22Rv1 (cell line): ENCODE results near the gene SLC22A12.
A peak's percentile ranks its signal among the peaks of the same experiment; 100 is the strongest.

Experiments
- ZFX ChIP-seq: fragments of 450-650 bp; IDR thresholded peaks from 2 replicates; pipeline ENCODE4 v1.6.1; 2017; ENCODE audit warnings: antibody characterized with exemption, borderline replicate concordance
- TF ChIP-seq, protein P1 (sequence below): fragments of 450-650 bp; IDR thresholded peaks from 2 replicates; pipeline ENCODE4 v1.5.1; 2017; ENCODE audit warnings: mild to moderate bottlenecking

DNA sequence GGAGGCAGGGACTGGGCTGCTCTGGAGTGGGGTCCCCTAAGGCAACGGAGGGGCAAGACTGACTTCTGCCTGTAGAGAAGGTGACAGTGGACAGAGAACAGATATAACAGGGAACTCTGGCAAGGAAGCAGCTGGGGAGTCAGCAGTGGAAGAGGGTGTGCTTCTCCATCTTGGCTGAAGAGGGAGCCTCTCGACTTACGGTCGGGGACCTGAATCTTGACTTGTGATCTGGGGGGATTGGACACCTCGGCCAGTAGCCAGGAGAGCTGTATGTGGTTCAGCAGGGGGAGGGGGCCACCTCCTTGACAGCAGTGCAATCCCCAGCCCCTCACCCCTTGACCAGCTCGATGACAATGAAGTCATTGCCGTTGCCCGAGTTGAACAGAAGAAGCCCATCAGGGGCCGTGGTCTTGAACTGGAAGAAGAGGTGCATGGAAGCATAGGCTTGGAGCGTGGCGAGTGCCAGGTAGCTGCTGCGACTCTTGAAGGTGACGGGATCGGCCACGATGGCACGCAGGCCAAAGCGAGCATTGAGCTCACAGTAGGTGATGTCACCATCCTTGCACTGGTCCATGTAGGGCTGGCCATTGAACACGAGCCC lies 60.0 kb downstream of the SLC22A12 start:
- TF ChIP-seq, protein P1, sequence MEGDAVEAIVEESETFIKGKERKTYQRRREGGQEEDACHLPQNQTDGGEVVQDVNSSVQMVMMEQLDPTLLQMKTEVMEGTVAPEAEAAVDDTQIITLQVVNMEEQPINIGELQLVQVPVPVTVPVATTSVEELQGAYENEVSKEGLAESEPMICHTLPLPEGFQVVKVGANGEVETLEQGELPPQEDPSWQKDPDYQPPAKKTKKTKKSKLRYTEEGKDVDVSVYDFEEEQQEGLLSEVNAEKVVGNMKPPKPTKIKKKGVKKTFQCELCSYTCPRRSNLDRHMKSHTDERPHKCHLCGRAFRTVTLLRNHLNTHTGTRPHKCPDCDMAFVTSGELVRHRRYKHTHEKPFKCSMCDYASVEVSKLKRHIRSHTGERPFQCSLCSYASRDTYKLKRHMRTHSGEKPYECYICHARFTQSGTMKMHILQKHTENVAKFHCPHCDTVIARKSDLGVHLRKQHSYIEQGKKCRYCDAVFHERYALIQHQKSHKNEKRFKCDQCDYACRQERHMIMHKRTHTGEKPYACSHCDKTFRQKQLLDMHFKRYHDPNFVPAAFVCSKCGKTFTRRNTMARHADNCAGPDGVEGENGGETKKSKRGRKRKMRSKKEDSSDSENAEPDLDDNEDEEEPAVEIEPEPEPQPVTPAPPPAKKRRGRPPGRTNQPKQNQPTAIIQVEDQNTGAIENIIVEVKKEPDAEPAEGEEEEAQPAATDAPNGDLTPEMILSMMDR = peak; percentile 52
- TF ChIP-seq ZFX = no peak
